ENCODE measurements around the gene EXOC6B. TPM values are rescaled to one million over a fixed set of nuclear protein-coding genes. Genes with fewer than 3 reads are reported as not detected.

The EXOC6B gene
- total RNA-seq, 1 experiment from 2014 or later: 33.7 TPM

- ATAC-seq (no peak), DNase-seq (ENCODE audit: low spot score) (no peak)
- H3K27ac Mint-ChIP-seq: no peak overlapping the region
- H3K4me3 Mint-ChIP-seq: no peak overlapping the region
- TF ChIP-seq PRDM15 (CRISPR knock-in tag; IDR thresholded peaks at IDR 0.05): no peak
- no peak for TF ChIP-seq ZNF671 (CRISPR knock-in tag; IDR thresholded peaks at IDR 0.05)
- TF ChIP-seq, protein P1, sequence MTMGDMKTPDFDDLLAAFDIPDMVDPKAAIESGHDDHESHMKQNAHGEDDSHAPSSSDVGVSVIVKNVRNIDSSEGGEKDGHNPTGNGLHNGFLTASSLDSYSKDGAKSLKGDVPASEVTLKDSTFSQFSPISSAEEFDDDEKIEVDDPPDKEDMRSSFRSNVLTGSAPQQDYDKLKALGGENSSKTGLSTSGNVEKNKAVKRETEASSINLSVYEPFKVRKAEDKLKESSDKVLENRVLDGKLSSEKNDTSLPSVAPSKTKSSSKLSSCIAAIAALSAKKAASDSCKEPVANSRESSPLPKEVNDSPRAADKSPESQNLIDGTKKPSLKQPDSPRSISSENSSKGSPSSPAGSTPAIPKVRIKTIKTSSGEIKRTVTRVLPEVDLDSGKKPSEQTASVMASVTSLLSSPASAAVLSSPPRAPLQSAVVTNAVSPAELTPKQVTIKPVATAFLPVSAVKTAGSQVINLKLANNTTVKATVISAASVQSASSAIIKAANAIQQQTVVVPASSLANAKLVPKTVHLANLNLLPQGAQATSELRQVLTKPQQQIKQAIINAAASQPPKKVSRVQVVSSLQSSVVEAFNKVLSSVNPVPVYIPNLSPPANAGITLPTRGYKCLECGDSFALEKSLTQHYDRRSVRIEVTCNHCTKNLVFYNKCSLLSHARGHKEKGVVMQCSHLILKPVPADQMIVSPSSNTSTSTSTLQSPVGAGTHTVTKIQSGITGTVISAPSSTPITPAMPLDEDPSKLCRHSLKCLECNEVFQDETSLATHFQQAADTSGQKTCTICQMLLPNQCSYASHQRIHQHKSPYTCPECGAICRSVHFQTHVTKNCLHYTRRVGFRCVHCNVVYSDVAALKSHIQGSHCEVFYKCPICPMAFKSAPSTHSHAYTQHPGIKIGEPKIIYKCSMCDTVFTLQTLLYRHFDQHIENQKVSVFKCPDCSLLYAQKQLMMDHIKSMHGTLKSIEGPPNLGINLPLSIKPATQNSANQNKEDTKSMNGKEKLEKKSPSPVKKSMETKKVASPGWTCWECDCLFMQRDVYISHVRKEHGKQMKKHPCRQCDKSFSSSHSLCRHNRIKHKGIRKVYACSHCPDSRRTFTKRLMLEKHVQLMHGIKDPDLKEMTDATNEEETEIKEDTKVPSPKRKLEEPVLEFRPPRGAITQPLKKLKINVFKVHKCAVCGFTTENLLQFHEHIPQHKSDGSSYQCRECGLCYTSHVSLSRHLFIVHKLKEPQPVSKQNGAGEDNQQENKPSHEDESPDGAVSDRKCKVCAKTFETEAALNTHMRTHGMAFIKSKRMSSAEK (CRISPR knock-in tag; IDR thresholded peaks at IDR 0.05; ENCODE audit: borderline replicate concordance): no peak
- no peak for TF ChIP-seq SP1 (CRISPR knock-in tag; conservative IDR thresholded peaks at IDR 0.05)
- no peak for TF ChIP-seq TEAD4 (CRISPR knock-in tag; IDR thresholded peaks at IDR 0.05)
- no peak for TF ChIP-seq MLX (CRISPR knock-in tag; IDR thresholded peaks at IDR 0.05)
- no peak for TF ChIP-seq ATF1 (CRISPR knock-in tag; IDR thresholded peaks at IDR 0.05)
- no peak for TF ChIP-seq ZNF396 (CRISPR knock-in tag; IDR thresholded peaks at IDR 0.05; ENCODE audit: borderline replicate concordance)
- TF ChIP-seq, protein P2, sequence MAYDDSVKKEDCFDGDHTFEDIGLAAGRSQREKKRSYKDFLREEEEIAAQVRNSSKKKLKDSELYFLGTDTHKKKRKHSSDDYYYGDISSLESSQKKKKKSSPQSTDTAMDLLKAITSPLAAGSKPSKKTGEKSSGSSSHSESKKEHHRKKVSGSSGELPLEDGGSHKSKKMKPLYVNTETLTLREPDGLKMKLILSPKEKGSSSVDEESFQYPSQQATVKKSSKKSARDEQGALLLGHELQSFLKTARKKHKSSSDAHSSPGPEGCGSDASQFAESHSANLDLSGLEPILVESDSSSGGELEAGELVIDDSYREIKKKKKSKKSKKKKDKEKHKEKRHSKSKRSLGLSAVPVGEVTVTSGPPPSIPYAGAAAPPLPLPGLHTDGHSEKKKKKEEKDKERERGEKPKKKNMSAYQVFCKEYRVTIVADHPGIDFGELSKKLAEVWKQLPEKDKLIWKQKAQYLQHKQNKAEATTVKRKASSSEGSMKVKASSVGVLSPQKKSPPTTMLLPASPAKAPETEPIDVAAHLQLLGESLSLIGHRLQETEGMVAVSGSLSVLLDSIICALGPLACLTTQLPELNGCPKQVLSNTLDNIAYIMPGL (CRISPR knock-in tag; IDR thresholded peaks at IDR 0.05): no peak
- TF ChIP-seq TCF7 (CRISPR knock-in tag; IDR thresholded peaks at IDR 0.05; ENCODE audit: low read depth): no peak
- TF ChIP-seq, protein P3, sequence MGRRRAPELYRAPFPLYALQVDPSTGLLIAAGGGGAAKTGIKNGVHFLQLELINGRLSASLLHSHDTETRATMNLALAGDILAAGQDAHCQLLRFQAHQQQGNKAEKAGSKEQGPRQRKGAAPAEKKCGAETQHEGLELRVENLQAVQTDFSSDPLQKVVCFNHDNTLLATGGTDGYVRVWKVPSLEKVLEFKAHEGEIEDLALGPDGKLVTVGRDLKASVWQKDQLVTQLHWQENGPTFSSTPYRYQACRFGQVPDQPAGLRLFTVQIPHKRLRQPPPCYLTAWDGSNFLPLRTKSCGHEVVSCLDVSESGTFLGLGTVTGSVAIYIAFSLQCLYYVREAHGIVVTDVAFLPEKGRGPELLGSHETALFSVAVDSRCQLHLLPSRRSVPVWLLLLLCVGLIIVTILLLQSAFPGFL (CRISPR knock-in tag; IDR thresholded peaks at IDR 0.05; ENCODE audit: borderline replicate concordance): no peak
- no peak for TF ChIP-seq ZNF512 (CRISPR knock-in tag; IDR thresholded peaks at IDR 0.05; ENCODE audit: borderline replicate concordance)
- TF ChIP-seq ZNF281 (CRISPR knock-in tag; IDR thresholded peaks at IDR 0.05): no peak
- TF ChIP-seq RELA (CRISPR knock-in tag; IDR thresholded peaks at IDR 0.05; ENCODE audit: borderline replicate concordance): no peak
- ChIA-PET POLR2A (no interaction called here), CTCF (interaction anchor here (1.6 kb wide), 1 partner anchor 30 kb away, joined by 4 read pairs; no protein-coding TSS in a partner anchor)
- H3K27me3 Mint-ChIP-seq (ENCODE audit: low read depth): no peaks in the 10 kb centered on the region
- peaks cover 15% of the 10 kb centered on the region for H3K4me1 Mint-ChIP-seq
- H3K36me3 Mint-ChIP-seq: peaks cover 2% of the 10 kb centered on the region; the same call in 1 of the 2 replicates
- H3K9me3 Mint-ChIP-seq: peaks cover 3% of the 10 kb centered on the region; the same call in 1 of the 2 replicates
Measured at GRCh38 chr2:72180351-72180750, 645.5 kb downstream of the EXOC6B start.
